Spleen (tissue), 7 donors: ENCODE measurements around the gene QKI.

ENCODE experiments used
- POLR2A ChIP-seq, 3 donors: fragments of 450-650 bp; IDR thresholded peaks; one replicate each; pipeline ENCODE4 v1.5.1; 2017; ENCODE audit warnings: antibody characterized with exemption in 3 of 3, mild to moderate bottlenecking in 1 of 3
- TF ChIP-seq, protein P1 (sequence below), 11 experiments: fragments of 200-600 bp in 7 of 11; fragments of 450-650 bp in 4 of 11; sonication (generic) in 4 of 11; IDR thresholded peaks in 8 of 11; conservative IDR thresholded peaks in 3 of 11; 1 replicate in 7 of 11; 2 replicates in 4 of 11; pipeline versions ENCODE4 v1.4.0 to v1.8.0; 2016 to 2021; ENCODE audit warnings: antibody characterized with exemption in 11 of 11, inconsistent platforms in 4 of 11, mild to moderate bottlenecking in 1 of 11
- donor health status: DM: no; HTN: no; CAD: no; lungs with moderate emphysema.
- donor health status: DM: no; HTN: no; CAD: no.
- donor health status: DM: no; HTN: no; CAD: no.

DNA sequence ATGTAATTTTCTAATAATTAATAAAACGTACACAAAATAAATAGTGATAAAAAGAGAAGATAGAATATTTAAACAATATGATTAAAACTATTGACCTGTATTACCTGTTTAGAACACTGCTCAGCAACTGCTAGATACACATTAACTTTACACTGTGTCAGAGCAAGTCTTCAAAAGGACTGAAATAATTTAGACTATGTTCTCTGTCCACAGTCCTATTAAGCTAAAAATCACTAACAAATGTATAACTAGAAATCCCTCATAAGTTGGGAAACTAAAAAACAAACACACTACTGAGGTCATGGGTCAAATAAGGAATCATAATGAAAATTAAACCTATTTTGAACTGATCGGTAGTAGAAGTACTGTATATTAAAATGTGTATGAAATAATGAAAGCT lies 181.7 kb downstream of the QKI start:
- TF ChIP-seq, protein P1, sequence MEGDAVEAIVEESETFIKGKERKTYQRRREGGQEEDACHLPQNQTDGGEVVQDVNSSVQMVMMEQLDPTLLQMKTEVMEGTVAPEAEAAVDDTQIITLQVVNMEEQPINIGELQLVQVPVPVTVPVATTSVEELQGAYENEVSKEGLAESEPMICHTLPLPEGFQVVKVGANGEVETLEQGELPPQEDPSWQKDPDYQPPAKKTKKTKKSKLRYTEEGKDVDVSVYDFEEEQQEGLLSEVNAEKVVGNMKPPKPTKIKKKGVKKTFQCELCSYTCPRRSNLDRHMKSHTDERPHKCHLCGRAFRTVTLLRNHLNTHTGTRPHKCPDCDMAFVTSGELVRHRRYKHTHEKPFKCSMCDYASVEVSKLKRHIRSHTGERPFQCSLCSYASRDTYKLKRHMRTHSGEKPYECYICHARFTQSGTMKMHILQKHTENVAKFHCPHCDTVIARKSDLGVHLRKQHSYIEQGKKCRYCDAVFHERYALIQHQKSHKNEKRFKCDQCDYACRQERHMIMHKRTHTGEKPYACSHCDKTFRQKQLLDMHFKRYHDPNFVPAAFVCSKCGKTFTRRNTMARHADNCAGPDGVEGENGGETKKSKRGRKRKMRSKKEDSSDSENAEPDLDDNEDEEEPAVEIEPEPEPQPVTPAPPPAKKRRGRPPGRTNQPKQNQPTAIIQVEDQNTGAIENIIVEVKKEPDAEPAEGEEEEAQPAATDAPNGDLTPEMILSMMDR (IDR thresholded peaks at IDR 0.05 in 8 of 11, conservative IDR thresholded peaks at IDR 0.05 in 3 of 11) = no peak
- no peak for TF ChIP-seq POLR2A (IDR thresholded peaks at IDR 0.05)
